Heart left ventricle (tissue), 13 donors: Measurements from ENCODE around the gene ATRNL1.

Experiments used
- POLR2A ChIP-seq, 2 donors: fragments of 450-650 bp; IDR thresholded peaks; one replicate each; pipeline ENCODE4 v1.6.1; 2017; ENCODE audit warnings: antibody characterized with exemption in 2 of 2, mild to moderate bottlenecking in 2 of 2, moderate library complexity in 2 of 2
- TF ChIP-seq, protein P1 (sequence below), 12 donors: fragments of 200-600 bp; sonication (generic) in 4 of 12; IDR thresholded peaks; one replicate each; pipeline versions ENCODE4 v1.5.0 to v1.8.0; 2018 to 2022; ENCODE audit warnings: antibody characterized with exemption in 12 of 12, mild to moderate bottlenecking in 5 of 12
- donor health status: ischemic (EF 13 %, LVEDD 7.1; RV severe dilation, severe dysfunction).
- donor health status: DM: no; HTN: yes; CAD: no.
- donor health status: DM: no; HTN: no; CAD: no.
- donor health status: ischemic (EF 25% LVEDD 6.9; RV normal size, moderate dysfunction).
- donor health status: ischemic (EF 25% LVEDD 5.7; RV mildly dilated, moderate dysfunction).
- donor health status: ischemic (EF 35%, LVEDD 5.7; RV mildly dilated, moderate dysfunction).
- donor health status: nonischemic (EF 11% LVEDD 7.7; RV severe dilation, severe dysfunction).
- donor health status: DM: yes; HTN: yes; CAD: no.
- donor health status: PGD.
- donor health status: ischemic (EF 29% LVEDD 5.4; RV normal size, mild dysfunction).
- donor health status: nonischemic (EF 23%, LVEDD 6.1; RV moderate dilation, normal function).

DNA sequence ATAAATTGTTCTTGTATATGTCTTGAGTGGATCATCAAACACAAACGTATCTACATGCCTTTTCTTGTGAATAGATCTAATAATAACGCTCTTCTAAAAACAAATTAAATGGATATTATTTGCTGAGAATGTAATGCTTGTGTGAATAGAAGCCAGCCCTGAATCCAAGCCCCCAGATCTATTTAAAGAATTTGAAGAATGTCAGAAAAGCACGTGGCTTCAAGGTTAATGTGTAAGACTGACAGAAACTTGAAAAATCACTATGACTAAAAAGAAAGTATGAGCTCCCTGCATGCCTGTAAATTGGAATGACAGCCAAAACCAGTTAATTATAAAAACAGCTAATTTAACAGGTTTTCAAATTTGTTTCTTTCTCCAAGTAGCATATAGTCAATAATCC lies 43.2 kb upstream of the ATRNL1 start:
- TF ChIP-seq, protein P1, sequence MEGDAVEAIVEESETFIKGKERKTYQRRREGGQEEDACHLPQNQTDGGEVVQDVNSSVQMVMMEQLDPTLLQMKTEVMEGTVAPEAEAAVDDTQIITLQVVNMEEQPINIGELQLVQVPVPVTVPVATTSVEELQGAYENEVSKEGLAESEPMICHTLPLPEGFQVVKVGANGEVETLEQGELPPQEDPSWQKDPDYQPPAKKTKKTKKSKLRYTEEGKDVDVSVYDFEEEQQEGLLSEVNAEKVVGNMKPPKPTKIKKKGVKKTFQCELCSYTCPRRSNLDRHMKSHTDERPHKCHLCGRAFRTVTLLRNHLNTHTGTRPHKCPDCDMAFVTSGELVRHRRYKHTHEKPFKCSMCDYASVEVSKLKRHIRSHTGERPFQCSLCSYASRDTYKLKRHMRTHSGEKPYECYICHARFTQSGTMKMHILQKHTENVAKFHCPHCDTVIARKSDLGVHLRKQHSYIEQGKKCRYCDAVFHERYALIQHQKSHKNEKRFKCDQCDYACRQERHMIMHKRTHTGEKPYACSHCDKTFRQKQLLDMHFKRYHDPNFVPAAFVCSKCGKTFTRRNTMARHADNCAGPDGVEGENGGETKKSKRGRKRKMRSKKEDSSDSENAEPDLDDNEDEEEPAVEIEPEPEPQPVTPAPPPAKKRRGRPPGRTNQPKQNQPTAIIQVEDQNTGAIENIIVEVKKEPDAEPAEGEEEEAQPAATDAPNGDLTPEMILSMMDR (IDR thresholded peaks at IDR 0.05): no peak
- no peak for TF ChIP-seq POLR2A (IDR thresholded peaks at IDR 0.05)
